CD4-positive, alpha-beta T cell treated with Interleukin-15 for 1 hour (primary cell): ENCODE data around the gene FZD4.
"Not testable (repeated sequence)": the region's sequence is repeated elsewhere in the genome, so short reads cannot be mapped to it uniquely, and the experiment has no call there.

ENCODE experiments used
- DNase-seq: peaks from one replicate; pipeline ENCODE4 v3.0.0-alpha.2; 2020

Gene FZD4

DNA sequence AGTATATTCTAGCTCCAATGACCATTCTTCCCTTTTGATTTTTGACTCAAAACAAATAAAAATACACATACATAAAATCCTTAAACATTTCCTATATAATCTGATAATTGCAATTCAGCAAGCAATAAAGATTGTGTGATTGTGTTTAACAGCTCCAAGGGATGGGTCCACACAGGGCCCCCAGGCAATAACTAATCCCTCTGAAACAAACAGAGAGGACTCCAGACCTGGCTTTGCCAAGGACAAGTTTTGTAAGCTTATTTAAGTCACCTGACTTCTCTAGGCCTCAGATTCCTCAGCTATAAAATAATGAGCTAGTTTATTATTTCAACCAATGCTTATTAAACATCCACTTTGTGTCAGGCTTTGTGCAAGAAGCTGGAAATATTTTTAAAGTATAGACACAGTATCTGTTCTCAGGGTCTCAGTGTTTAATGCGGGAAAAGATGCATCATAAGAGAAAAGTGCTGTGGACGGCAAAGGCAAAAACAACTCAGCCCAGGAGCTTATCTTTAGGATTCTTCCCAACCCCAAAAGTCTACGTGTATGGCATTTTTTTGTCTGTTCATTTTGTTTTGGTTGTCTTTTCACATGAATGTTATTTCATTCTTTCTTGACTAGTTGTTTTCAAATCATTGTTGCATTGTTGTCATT lies 20.1 kb downstream of the FZD4 start:
- DNase-seq = no peak

DNA sequence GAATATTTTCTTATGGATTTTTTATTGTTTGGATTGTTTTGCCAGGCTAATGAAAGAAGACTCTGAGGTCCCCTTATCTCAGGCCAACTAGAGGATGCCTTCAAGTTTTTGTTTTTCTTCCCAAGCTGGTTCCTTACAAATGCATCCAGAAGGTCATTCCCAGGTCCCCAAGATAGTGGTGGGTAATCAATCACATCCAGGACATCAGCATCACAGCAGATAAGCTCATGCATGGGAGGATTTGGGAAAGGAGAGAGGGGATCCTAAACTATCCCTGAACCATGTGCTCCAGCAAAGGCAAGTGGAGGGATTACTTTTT lies 20.7 kb downstream of the FZD4 start:
- no peak for DNase-seq

DNA sequence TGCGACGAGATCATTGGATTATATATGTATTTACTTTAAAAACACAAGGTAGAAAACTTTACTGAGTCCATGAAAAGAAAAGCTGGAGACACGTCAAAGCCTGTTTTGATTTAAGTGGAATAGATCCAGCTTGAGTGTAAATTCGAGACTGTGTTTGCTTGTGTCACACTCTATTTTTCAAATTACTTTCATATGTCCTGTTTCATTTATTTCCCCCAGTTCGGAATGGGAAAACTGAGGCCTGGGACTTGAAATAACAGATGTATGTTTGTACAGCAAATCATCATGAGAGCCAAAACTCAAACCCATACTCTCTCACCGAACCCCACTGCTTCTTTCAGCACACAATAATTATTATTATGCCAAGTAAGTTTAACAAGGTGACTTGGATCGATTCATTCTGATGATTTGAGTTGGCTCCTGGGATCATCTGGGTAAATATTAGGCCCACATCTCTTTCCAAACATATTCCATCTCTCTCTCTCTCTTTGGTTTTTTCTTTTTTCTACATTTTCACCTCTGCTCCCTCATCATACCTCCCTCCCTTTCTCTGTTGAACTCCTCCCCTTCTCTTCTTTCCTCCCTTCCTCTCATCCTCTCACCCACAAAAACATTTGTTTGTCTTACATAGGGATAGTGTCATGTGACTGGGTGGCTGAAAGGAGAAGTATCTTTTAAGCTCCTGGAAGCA lies 21.2 kb downstream of the FZD4 start:
- DNase-seq = no peak

DNA sequence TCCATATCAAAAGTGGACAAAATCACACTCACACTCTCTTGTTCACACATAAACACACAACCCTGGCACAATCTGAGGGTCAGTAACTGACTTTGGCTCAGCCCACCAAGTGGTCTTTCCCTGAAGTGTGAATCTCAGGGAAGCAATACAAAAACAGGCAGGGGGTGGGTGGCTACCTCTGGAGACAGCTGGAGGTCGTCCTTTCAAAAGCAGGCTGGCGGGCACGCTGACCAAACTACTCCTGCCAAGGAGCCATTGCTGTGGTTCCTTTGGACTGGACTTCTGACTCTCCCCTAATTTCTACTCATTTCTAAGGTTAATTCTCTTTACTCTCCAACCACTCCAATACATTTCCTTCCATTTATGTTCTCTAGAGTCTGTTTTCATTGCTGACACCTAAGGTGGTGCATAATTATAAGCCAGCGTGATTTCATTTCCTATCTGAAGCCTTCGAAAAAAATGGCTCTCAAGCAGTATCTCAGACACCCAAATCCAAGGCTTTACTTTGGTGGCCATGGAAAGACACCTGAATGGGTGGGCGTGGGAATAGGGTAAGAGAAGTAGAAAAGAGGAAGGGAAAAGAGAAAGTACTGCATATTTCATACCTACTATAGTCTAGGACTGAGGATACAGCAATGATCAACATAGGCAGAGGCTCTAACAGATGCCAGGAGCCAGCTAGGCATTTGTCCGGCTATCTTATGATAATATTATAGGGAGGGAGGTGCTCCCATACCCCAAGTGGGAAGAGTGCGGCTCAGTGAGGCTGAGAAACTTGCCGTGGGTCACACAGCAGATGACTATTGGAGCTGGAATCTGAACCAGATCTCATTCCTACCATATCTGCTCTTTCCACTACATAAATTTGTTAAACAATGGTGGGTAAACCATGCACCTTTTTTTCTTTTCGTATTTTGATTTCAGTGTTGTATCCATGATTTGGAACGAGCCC lies 22.0 kb downstream of the FZD4 start:
- DNase-seq = no peak

DNA sequence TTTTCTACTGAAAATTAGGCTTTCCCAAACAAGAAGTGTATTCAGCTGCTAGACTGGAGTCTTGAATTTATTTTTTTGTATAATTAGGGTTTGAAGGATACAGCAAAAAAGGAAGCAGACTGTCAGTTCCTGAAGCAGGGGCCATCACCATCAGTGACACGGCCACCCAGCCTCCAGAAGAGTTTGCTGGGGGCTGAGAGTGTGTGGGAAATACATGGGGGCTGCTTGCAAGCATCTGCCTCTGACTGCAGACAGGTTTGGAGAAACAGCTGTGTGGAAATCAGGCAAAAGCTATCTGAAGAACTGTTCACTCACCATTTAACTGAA lies 23.0 kb downstream of the FZD4 start:
- no peak for DNase-seq

DNA sequence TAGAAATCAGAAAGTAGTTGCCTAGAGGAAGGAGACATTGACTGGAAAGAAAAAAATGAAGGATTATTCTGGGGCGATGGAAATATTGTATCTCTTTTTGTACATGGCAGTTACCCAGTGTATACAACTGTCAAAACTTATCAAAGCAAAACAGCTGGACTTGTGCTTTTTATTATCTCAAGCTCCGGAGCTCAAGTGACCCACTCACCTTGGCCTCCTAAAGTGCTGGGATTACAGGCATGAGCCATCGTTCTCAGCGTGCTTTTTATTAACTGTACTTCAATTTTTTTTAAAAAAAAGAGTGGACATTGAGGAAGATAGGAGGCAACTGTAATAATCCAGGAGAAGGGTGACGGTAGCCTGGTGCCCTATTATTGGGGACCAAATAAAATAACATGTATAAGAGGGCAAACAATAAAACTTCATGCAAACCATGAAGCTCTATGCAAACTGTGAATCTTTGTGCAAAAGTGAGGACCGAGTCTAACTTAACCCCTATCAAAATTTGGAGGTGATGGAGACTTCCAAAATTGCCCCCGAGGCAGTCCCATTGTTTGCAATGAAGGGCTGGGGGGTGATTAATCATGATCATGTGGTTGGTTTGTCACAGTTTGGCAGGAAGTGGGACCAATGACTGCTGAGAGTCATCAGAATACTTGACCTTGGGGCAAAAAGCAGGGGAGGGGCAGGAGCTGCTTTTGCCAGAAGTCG lies 23.5 kb downstream of the FZD4 start:
- DNase-seq = no peak

DNA sequence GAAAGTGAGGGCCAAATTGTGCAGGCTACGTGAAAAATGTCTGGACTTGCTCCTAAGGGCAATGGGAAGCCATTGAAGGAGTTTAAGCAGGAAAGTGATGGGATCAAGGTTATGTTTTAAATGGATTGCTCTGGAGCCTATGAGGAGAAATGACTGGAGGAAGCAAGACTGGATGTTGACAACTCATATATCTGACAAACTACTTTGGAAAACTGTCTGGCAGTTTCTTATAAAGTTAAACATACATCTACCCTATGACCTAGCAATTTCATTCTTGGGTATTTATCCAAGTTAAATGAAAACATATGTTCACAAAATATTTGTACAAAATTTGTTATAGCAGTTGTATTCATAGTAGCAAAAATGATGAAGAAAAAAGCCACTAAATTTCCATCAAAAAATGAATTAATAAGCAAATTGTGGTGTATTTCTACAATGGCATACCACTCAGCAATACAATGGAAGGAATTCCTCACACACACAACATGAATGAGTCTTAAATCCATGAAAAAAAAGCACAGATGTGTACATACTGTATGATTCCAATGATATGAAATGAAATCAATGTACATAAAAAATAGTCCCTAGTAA lies 24.1 kb downstream of the FZD4 start:
- DNase-seq = no peak

DNA sequence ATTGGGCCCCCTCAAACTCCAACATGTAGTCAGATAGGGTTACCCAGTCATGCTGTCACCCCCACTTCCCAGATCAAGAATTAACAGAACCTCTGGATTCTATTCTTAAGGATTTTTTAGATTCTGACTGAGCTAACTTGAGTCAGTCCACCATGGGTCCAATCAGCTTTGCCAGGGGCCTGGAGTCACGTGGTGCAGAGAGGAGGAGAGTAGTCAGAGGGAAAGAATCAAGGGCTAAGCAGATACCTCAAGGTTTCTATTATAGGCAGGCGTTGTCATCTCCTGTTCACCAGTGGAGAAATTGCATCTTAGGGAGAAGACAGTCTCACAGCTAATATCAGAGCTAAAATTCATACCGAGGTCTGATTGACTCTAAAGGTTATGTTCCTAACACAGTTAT lies 28.2 kb downstream of the FZD4 start:
- DNase-seq = no peak

DNA sequence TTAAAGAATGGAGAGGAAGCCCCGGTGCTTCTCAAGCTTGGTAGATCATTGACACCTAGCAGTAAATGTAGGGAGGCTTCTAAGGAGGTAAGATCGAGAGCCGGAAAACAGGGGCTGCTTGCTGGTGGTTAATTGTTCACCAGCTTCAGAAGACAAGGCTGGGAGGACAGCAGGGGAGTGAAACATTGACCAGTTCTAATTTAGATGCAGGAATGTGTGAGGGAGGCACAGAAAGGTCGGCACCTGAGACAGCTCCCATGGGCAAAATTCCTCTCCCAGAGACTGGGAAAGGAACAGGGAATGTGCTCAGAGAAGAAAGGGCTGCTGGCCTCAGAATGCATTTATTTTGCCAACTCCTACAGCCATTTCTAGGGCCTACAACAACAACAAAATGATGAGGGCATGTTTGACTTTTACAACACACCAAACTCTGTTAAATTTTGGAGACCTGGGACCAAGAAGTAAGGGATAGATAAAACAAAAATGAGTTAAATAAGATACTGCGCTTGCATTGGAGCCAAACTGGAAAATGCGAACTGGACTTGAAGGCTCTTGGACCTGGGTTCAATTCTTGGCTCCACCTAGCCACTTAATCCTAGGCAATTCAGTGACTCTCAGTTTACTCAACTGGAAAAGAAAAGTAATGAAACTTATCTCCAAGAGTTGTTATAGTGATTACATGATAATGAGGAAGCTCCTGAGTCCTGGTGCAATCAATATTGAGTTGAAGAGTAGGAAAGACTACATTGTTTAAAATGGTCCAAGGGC lies 31.0 kb downstream of the FZD4 start:
- DNase-seq = no peak

DNA sequence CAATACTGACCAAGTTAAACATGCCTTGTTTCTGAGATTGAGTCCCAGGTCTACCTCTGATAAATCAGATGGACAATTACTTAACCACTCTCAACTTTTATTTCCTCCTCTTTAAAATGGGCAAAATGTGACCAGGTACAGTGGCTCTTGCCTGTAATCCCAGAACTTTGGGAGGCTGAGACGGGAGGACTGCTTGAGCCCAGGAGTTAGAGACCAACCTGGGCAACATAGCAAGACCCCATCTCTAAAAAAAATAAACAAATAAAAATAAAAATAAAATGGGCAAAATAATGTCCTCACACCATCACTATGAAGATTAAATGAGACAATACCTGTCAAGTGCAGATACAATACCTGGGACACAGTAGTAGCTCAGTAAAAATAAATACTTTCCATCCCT lies 33.0 kb downstream of the FZD4 start:
- no peak for DNase-seq

DNA sequence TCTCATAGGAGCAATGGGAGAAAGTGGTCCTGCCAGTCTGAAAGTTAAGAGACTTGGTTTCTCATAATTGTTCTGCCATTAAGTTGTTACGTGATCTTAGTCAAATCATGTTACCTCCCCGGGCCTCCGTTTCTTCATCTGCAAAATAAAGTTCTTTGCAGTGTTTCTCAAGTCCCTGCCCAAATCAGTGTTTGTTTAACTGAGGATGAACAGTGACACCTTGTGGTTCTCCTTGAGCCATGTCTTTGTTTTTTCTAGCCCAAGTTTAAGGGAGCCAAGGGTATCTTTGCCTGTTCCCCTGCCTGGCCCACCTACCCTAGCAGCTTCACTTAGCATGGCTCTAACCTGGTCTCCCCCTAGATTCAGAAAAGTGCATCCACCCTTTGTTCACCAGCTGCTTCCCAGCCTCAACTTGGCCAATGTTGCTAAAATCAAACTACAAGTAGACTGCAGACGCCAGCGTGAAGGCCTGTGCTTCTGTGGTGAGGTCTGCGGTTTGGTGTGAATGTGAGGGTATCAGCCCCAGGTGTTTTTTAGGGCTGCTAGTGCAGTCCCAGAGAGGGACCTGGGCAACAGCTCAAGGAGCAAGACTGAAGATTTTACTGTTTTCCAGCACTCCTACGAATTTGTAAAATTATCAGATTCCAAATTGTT lies 35.5 kb downstream of the FZD4 start:
- no peak for DNase-seq

DNA sequence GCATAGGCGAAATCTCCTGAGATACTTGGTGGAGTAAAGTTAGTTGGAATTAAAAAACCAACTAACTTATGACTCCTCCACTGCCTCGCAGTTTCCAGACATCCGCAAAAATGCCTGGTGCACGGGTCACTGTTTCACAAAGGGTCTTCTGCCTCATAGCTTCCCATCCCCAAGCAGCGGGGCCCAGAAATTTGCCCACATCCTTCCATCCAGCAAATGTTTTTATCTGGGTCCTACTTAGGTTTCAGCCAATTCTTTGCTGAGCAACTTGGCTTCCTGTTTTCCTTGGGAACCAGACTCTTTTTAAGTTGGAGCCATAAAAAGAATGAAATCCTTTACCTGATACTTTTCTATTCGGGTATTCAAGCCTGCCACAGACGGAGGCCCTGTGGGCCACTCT lies 36.2 kb downstream of the FZD4 start:
- no peak for DNase-seq

DNA sequence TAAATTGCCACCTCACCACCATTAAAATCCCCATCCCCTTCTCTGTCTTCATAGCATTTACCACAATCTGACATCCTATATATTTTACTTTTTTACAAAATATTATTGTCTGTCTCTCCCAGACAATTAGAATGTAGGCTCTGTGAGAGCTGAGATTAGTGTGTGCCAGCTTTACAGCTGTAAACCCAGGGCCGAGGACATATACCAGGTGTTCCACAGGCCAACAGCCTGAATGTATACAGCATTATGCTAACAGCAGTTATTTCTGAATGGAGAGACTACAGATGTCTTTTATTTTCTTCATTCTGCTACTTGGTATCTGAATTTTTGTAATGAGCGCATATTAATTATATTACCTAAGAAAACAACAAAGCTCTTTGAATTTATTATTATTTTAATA lies 36.7 kb downstream of the FZD4 start:
- DNase-seq = no peak

DNA sequence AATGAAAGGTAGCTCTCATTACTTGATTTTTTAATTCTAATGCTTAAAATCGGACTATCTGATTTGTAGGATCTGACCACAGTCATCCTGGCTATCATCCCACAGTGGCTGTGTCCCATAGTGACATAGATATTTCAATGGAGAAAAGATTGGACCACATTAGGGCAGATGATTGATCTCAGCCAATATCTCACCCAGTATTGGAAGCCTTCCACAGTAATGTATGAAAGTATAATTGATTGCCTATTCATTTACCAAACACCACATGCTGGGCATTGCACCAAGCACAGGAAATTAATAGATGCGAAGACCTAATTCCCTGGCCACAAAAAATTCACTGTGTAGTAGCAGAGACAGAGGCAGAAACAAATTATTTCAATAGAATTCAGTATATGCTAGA lies 37.6 kb downstream of the FZD4 start:
- DNase-seq = no peak

DNA sequence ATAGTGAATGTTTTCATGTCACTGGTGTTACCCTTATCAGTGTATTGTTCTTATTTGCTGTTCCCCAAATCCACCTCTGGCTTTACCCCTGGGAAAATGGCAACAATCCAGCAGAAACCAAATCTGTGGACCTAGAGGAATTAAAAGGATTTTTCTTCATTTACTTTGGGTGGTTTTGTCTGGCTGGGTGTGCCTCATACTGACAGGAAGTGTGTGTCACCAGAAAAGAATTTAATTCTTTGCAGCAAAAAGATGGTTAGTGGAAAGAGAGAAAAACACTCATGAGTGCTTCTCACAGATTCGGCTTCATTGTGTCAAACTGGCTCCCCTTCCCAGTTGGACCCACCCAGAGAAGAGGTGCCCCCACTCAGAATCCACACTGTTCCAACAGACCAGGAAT lies 38.9 kb downstream of the FZD4 start:
- no peak for DNase-seq

DNA sequence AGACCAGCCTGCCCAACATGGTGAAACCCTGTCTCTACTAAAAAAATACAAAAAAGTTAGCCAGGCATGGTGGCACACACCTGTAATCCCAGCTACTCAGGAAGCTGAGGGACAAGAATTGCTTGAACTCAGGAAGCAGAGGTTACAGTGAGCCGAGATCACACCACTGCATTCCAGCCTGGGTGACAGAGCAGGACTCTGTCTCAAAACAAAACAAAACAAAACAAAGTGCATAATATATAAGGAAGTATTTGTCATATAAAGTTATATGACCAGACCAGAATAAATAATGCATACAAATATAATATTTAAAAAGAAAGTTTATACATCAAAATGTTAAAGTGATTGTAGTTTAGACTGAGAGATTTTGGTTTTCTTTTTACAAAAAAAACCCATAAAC lies 39.3 kb downstream of the FZD4 start:
- DNase-seq = not testable (repeated sequence)

DNA sequence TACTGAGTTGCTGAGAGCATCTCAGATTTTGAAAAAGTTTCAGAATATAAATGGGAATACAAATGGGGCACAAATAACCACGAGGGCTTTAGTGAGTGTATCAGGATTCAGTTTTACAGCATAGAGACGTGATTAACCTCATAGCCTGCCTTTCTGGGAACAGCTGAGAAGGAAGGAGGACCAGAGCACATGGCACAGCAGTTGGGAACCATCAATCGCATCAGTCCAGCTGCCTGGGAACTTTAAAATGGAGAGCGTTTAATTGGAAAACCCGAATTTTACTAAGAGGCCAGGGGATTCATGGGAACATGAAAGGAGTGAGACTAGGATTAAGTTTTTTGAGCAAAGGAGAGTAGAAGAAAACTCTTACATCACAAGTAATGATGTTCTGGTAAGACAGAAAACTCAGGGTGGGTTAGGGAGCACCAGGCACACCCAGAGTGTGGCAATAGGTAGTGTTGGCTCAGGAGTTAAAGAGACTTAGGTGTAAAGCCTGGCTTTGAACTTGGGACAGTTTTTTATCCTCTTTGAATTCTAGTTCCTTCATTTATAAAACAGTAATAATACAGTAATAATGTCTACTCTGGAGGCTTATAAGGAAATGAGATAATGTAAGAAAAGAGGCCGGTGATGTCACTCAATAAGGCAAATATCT lies 40.2 kb downstream of the FZD4 start:
- DNase-seq = no peak

DNA sequence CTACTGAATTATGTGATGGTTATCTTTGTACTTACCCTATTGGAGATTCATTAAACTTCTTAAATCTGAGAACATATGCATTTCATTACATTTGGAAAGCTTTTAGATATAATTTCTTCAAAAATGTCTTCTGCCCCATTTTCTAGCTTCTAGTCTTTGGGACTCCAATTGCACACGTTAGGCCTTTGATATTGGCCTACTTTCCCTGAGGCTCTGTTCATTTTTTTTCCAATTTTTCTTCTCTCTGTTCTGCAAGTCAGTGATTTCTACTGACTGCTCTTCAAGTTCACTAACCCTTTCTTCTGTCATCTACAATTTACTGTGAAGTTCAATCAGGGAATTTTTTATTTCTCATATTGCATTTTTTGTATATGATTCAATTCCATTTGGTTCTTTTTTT lies 43.0 kb downstream of the FZD4 start:
- DNase-seq = no peak

DNA sequence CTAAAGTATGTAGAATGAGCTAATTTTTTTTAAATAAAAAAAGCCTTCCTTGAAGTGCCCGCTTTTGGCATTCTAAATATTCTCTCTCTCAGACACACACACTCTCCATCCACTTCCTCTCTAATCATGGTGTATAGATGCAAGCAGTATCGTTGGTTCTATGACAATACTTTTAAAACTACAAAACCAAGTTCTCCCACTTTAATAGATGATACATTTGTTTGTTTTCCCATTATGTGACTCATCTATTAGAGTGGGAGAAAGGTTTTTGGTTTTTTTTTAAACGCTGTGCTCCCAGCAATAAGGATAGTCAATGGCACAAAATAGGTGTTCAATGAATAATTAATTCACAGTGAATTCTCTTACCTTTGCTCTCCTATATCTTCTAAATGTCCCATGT lies 44.6 kb downstream of the FZD4 start:
- no peak for DNase-seq

DNA sequence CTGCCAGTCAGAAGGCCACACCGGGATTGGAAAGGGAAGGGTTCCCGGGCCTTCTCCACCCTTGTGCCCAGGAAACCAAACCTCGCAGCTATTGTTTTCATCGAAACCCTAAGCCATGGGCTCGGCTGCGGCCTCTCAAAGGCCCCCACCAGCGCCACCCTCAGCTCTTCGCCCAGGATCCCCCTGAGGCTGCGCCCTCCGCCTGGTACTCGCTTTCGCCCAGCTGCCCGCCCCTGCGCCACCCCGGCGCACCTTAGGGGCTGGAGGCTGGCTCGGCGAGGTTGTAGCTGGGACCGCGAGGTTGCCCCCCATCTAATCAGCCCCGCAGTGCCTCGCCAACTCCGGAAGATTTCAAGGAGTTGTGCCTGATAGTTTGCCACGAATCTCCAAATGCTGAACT lies 49.0 kb downstream of the FZD4 start:
- DNase-seq = no peak

DNA sequence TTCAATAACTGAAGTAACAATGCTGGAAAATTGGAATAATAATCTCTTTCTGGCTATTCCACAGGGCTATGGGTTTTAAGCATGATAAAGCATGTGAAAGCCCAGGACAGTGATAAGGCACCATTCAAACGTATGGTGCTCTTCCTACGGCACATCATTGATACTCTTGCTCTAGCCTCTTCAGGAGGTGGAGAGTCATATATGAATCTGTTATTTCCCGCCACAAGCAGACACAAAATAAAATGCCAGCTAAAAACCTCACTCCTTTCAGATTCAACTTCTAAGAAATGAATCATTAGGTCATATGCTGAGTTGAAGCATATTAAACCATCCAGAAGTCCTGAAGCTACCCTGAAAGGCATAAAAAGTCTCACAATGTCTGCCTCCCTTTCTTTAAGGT lies 49.9 kb downstream of the FZD4 start:
- DNase-seq = no peak
